Measurements from ENCODE around the gene ADAM10.

DNA sequence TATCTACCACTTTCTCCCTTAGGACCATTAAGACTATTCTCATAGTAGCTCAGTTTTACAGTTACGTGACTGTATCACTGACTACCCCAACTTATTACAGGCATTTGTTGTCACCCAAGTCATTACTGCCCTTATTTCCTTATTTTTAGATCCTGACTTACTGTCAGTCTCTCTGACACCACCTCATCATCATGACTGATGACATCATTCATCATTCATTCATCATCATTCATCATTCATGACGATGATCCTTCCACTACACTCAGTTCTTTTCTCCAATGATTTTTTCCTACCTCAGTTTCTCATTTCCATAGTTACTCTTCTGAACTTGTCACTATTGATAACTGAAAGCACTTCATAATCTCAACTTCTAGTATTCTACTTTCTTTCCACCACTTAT, 83.8 kb downstream of the ADAM10 start:
- TF ChIP-seq, protein P1, sequence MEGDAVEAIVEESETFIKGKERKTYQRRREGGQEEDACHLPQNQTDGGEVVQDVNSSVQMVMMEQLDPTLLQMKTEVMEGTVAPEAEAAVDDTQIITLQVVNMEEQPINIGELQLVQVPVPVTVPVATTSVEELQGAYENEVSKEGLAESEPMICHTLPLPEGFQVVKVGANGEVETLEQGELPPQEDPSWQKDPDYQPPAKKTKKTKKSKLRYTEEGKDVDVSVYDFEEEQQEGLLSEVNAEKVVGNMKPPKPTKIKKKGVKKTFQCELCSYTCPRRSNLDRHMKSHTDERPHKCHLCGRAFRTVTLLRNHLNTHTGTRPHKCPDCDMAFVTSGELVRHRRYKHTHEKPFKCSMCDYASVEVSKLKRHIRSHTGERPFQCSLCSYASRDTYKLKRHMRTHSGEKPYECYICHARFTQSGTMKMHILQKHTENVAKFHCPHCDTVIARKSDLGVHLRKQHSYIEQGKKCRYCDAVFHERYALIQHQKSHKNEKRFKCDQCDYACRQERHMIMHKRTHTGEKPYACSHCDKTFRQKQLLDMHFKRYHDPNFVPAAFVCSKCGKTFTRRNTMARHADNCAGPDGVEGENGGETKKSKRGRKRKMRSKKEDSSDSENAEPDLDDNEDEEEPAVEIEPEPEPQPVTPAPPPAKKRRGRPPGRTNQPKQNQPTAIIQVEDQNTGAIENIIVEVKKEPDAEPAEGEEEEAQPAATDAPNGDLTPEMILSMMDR (IDR thresholded peaks at IDR 0.05), result no peak
- TF ChIP-seq POLR2AphosphoS5 (IDR thresholded peaks at IDR 0.05) (no peak), POLR2A (IDR thresholded peaks at IDR 0.05) (no peak), EP300 (IDR thresholded peaks at IDR 0.05) (no peak)

Data from stomach (tissue), 4 donors.